DOHH2 (cell line): ENCODE data around the gene ASB13.

ENCODE experiments used
- H3F3A ChIP-seq: fragments of 200-600 bp; sonication (generic), shearing (Covaris generic); 2 replicates; pipeline ENCODE4 v1.6.0; 2016; ENCODE audit warnings: antibody characterized with exemption, mild to moderate bottlenecking; ENCODE audit not compliant: control insufficient read depth, insufficient read depth
- H3K27ac ChIP-seq: fragments of 200-600 bp; sonication (generic); 2 replicates; pipeline ENCODE4 v1.5.1; 2014; ENCODE audit warnings: low read depth, mild to moderate bottlenecking, low read length, moderate library complexity
- H3K27me3 ChIP-seq: fragments of 200-600 bp; sonication (generic); 2 replicates; pipeline ENCODE4 v1.6.1; 2014; ENCODE audit warnings: mild to moderate bottlenecking, low read length, mixed read lengths; ENCODE audit not compliant: control insufficient read depth
- H3K36me3 ChIP-seq: fragments of 200-600 bp; sonication (generic); 2 replicates; pipeline ENCODE4 v1.6.1; 2014; ENCODE audit warnings: mild to moderate bottlenecking, low read length, moderate library complexity, mixed read lengths; ENCODE audit not compliant: control insufficient read depth
- H3K4me1 ChIP-seq: fragments of 200-600 bp; sonication (generic); 2 replicates; pipeline ENCODE4 v1.6.1; 2014; ENCODE audit warnings: mild to moderate bottlenecking, low read length, mixed read lengths; ENCODE audit not compliant: control insufficient read depth
- H3K4me2 ChIP-seq: fragments of 200-600 bp; sonication (generic); 2 replicates; pipeline ENCODE4 v1.6.0; 2014; ENCODE audit warnings: mild to moderate bottlenecking, low read length, moderate library complexity
- H3K4me3 ChIP-seq: fragments of 200-600 bp; sonication (generic); 2 replicates; pipeline ENCODE4 v1.5.1; 2014; ENCODE audit warnings: mild to moderate bottlenecking, low read length, mixed read lengths
- H3K79me2 ChIP-seq: fragments of 200-600 bp; sonication (generic); 2 replicates; pipeline ENCODE4 v1.6.1; 2014; ENCODE audit warnings: mild to moderate bottlenecking, low read length, mixed read lengths; ENCODE audit not compliant: control insufficient read depth
- H3K9me2 ChIP-seq: fragments of 200-600 bp; sonication (generic); replicated peaks from 2 replicates; pipeline ENCODE4 v1.6.1; 2014; ENCODE audit warnings: mild to moderate bottlenecking, low read length, mixed read lengths; ENCODE audit not compliant: control insufficient read depth
- H3K9me3 ChIP-seq: fragments of 200-600 bp; sonication (generic); 2 replicates; pipeline ENCODE4 v1.6.1; 2014; ENCODE audit warnings: antibody characterized with exemption, low read length, mixed read lengths; ENCODE audit not compliant: control insufficient read depth, insufficient read depth
- H4K20me1 ChIP-seq: fragments of 200-600 bp; sonication (generic); 2 replicates; pipeline ENCODE4 v1.6.0; 2014; ENCODE audit warnings: low read depth, mild to moderate bottlenecking, antibody characterized with exemption, low read length, moderate library complexity; ENCODE audit not compliant: control insufficient read depth, insufficient read depth
- EZH2phosphoT487 ChIP-seq: fragments of 200-600 bp; sonication (generic); IDR thresholded peaks from 2 replicates; pipeline ENCODE4 v1.6.1; 2017; ENCODE audit warnings: borderline replicate concordance, mild to moderate bottlenecking, antibody characterized with exemption, low read length, moderate library complexity, mixed read lengths
- TF ChIP-seq, protein P1 (sequence below): fragments of 200-600 bp; sonication (generic); IDR thresholded peaks from one replicate; pipeline ENCODE4 v1.5.1; 2014; ENCODE audit warnings: antibody characterized with exemption, mild to moderate bottlenecking, low read depth, low read length; ENCODE audit not compliant: poor library complexity, severe bottlenecking

The ASB13 gene

DNA sequence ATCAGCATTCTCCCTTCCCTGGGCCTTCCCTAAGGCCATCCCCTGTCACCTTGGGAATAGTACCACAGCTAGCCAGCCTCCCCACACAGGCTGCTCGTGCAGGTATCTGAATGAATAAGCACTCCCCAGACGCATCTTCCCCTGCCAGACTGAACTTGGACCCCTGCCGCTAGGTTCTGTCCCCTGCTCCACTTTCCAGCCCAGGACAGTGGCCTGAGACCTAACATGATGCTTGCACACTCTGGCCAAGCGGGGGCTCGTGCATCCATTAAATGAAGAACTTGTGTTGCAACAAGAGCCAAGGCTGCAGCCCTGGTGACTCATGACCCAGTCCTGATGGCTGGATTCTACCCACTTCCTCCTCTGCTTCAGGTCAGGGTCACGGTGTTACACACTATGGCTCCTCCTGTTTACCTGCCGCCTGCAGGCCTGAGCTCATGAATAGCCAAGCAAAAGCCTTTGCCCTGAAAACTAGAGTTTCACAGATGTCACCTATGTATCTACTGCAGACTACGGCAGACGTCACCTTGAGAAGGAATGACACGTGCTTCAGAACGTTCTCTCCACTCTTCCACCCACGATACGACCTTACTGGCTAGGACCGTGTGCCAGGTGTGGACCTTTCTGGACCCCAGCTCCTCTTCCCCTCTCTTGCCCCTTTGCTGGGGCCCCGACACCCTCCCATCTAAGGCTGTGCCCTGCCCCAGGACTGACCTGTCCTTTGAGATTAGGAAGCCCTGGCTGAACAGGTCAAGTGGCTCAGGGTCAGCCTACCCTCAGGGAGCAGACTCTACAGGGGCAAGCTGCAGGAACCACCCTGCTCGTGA lies 6.5 kb downstream of the ASB13 start:
- Histone ChIP-seq H3K79me2 (peaks cover 94% of the 10 kb centered on the region), H3F3A (peaks cover 63% of the 10 kb centered on the region), H3K4me3 (peak overlapping the region; percentile 80), H3K9me3 (no peaks in the 10 kb centered on the region), H3K27me3 (no peaks in the 10 kb centered on the region), H3K4me1 (peaks cover 96% of the 10 kb centered on the region), H3K9me2 (no peaks in the 10 kb centered on the region), H3K36me3 (peaks cover 65% of the 10 kb centered on the region), H4K20me1 (no peaks in the 10 kb centered on the region), H3K4me2 (peak overlapping the region; percentile 98), H3K27ac (peak overlapping the region; percentile 100)
- no peak for TF ChIP-seq EZH2phosphoT487
- TF ChIP-seq, protein P1, sequence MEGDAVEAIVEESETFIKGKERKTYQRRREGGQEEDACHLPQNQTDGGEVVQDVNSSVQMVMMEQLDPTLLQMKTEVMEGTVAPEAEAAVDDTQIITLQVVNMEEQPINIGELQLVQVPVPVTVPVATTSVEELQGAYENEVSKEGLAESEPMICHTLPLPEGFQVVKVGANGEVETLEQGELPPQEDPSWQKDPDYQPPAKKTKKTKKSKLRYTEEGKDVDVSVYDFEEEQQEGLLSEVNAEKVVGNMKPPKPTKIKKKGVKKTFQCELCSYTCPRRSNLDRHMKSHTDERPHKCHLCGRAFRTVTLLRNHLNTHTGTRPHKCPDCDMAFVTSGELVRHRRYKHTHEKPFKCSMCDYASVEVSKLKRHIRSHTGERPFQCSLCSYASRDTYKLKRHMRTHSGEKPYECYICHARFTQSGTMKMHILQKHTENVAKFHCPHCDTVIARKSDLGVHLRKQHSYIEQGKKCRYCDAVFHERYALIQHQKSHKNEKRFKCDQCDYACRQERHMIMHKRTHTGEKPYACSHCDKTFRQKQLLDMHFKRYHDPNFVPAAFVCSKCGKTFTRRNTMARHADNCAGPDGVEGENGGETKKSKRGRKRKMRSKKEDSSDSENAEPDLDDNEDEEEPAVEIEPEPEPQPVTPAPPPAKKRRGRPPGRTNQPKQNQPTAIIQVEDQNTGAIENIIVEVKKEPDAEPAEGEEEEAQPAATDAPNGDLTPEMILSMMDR = no peak

DNA sequence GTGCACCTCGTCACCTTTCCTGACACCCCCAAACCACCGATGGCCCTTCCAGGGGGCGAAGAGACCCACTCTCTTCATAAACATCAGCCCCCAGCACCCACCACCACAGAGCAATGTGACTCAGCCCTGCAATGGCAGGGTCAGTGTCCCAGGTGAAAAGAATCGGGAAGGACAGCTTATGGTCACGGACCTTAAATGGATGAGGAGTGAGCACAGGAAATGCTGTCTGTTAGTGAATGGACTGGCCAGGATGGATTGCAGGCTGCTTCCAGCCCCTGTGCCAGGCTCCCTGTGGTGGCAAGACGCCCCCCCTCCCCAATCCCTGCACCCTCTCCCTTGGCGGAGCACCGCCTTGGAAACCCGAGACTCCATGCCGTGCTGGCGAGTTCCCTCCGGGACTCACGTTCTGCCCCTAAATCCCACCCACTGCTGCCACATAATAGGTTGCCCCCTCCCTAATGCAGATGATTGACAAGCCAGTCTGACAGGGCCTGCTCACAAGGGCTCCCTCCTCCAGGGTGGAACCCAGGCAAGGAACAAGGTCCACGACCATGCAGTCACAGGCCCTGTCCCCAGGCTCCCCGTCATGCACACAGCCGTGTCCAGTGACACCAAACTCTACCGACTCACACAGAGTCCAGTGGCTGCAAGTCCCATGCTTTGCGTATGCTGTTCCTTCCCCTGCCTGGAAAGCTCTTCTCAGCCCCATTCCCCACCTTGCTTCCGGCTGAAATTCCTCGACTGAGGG lies 7.3 kb downstream of the ASB13 start:
- Histone ChIP-seq H3K36me3 (peaks cover 67% of the 10 kb centered on the region), H3F3A (peaks cover 60% of the 10 kb centered on the region), H3K9me3 (no peaks in the 10 kb centered on the region), H3K4me3 (peak overlapping the region; percentile 80), H3K9me2 (no peaks in the 10 kb centered on the region), H3K79me2 (peaks cover 94% of the 10 kb centered on the region), H4K20me1 (no peaks in the 10 kb centered on the region), H3K4me2 (peak overlapping the region; percentile 98), H3K27me3 (no peaks in the 10 kb centered on the region), H3K27ac (peak overlapping the region; percentile 100), H3K4me1 (peaks cover 99% of the 10 kb centered on the region)
- TF ChIP-seq, protein P1 = no peak
- TF ChIP-seq EZH2phosphoT487 = no peak

DNA sequence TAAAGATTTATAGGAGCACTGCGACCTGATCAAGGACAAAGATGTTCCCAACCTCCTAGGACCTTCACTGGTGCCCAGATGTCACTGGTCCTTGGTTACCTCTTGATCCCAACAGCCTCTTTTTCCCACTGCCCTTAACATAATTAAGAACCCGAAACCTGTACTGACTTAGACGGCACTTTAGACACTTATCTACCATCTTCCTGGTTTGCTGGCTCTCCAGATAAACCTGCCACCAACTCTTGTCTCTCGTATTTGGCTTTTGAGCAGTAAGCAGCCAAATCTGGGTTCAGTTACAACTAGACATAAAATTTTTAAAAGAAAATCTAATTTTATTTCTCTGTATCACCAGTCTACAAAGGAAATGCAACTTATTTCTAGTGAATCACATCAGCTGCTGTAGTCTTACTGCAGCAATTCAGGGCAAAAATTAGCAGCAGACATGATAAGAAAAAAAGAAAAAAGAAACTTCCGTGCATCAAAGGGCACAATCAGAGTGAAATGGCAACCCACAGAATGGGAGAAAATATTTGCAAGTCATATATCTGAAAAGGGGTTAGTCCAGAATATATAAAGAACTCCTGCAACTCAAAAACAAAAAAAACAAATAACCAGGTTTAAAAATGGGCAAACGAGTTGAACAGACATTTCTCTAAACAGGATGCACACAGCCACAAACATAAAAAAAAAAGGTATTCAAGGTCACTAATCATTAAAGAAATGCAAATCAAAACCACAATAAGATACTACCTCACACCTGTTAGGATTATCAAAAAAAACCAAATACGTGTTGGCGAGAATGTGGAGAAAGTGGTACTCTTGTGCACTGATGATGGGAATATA lies 9.4 kb downstream of the ASB13 start:
- Histone ChIP-seq H3K27me3 (no peaks in the 10 kb centered on the region), H3K4me2 (peak overlapping the region; percentile 98), H4K20me1 (no peaks in the 10 kb centered on the region), H3K4me1 (peaks cover 97% of the 10 kb centered on the region), H3F3A (peaks cover 53% of the 10 kb centered on the region), H3K27ac (peak overlapping the region; percentile 100), H3K36me3 (peaks cover 67% of the 10 kb centered on the region), H3K4me3 (peak overlapping the region; percentile 80), H3K9me2 (no peaks in the 10 kb centered on the region), H3K79me2 (peaks cover 92% of the 10 kb centered on the region), H3K9me3 (no peaks in the 10 kb centered on the region)
- TF ChIP-seq, protein P1 = no peak
- no peak for TF ChIP-seq EZH2phosphoT487
